HG02884 (cell line): Measurements from ENCODE around the gene HS1BP3.

Experiments used
- ATAC-seq: cut with Tn5 transposase; IDR thresholded peaks from one replicate; pipeline ENCODE4 v1.9.1; 2021; ENCODE audit warnings: mild to moderate bottlenecking, moderate library complexity; ENCODE audit not compliant: unreplicated experiment

HS1BP3 gene

GRCh38 chr2:20675701-20676352 lies 24.9 kb upstream of the HS1BP3 start:
- ATAC-seq, result peak; percentile 59

GRCh38 chr2:20674974-20675679 lies 24.2 kb upstream of the HS1BP3 start:
- no peak for ATAC-seq

GRCh38 chr2:20674309-20674965 lies 23.5 kb upstream of the HS1BP3 start:
- no peak for ATAC-seq

- no peak for ATAC-seq
Measured at GRCh38 chr2:20673686-20674308, 22.9 kb upstream of the HS1BP3 start.

- no peak for ATAC-seq
Measured at GRCh38 chr2:20672201-20672951, 21.5 kb upstream of the HS1BP3 start.

- ATAC-seq, result no peak
Measured at GRCh38 chr2:20671736-20672080, 20.8 kb upstream of the HS1BP3 start.

- no peak for ATAC-seq
Measured at GRCh38 chr2:20671036-20671735, 20.3 kb upstream of the HS1BP3 start.

GRCh38 chr2:20670315-20671035 lies 19.6 kb upstream of the HS1BP3 start:
- no peak for ATAC-seq

GRCh38 chr2:20669562-20670314 lies 18.8 kb upstream of the HS1BP3 start:
- ATAC-seq, result no peak

- no peak for ATAC-seq
Measured at GRCh38 chr2:20668871-20669475, 18.1 kb upstream of the HS1BP3 start.

GRCh38 chr2:20668451-20668850 lies 17.6 kb upstream of the HS1BP3 start:
- no peak for ATAC-seq

GRCh38 chr2:20667531-20668401 lies 16.9 kb upstream of the HS1BP3 start:
- no peak for ATAC-seq

GRCh38 chr2:20667151-20667530 lies 16.2 kb upstream of the HS1BP3 start:
- ATAC-seq, result no peak

GRCh38 chr2:20666304-20667150 lies 15.6 kb upstream of the HS1BP3 start, which contains the start of gene GDF7:
GDF7 (plus strand) TSS chr2:20667144; CDS start chr2:20667240, 96 bp downstream.
- no peak for ATAC-seq

- no peak for ATAC-seq
Measured at GRCh38 chr2:20666005-20666303, 15.1 kb upstream of the HS1BP3 start.

- ATAC-seq, result no peak
Measured at GRCh38 chr2:20665243-20666004, 14.5 kb upstream of the HS1BP3 start.
